ENCODE results near the gene TMEM123. TPM values are rescaled to one million over a fixed set of nuclear protein-coding genes. Genes with fewer than 3 reads are reported as not detected.

The TMEM123 gene
- total and polyA plus RNA-seq, 5 experiments from 2014 or later: 484 to 988 (median 746) TPM

GRCh38 chr11:102430158-102430836 is 22.3 kb downstream of the TMEM123 start:
- H3K4me3 Mint-ChIP-seq: peak overlapping the region; percentile 19 to 75 (median 54)
- H3K36me3 Mint-ChIP-seq: peaks cover 18 to 76% (median 35%) of the 10 kb centered on the region in 3 donors
- H3K27me3 Mint-ChIP-seq: no peaks in the 10 kb centered on the region
- peak overlapping the region; percentile 74 to 92 (median 88) for H3K27ac Mint-ChIP-seq
- peaks cover 0 to 18% (median 3%) of the 10 kb centered on the region in 9 donors for H3K9me3 Mint-ChIP-seq
- peaks cover 37 to 77% (median 73%) of the 10 kb centered on the region in 4 donors for H3K4me1 Mint-ChIP-seq
- POLR2A ChIA-PET: interaction anchor here (0.6 to 1.2 kb wide), 4 partner anchors 9 to 22 kb away, joined by 3 read pairs; no protein-coding TSS in a partner anchor
- DNase-seq (no peak), ATAC-seq (peak; percentile 59 to 64)

- Mint-ChIP-seq H3K4me1 (peaks cover 39 to 81% (median 75%) of the 10 kb centered on the region in 4 donors), H3K4me3 (peak overlapping the region in 9 of 10 donors; percentile 6 to 75 (median 64))
- POLR2A ChIA-PET: interaction anchor here (0.9 kb wide), 1 partner anchor 13 kb away, joined by 3 read pairs; no protein-coding TSS in a partner anchor
Measured at GRCh38 chr11:102429691-102430090, 22.9 kb downstream of the TMEM123 start.

GRCh38 chr11:102429226-102429625 is 23.3 kb downstream of the TMEM123 start:
- DNase-seq (no peak), ATAC-seq (no peak)
- POLR2A ChIA-PET: interaction anchor here (0.7 kb wide), 1 partner anchor 9 kb away, joined by 3 read pairs; no protein-coding TSS in a partner anchor
- H3K4me3 Mint-ChIP-seq: peak overlapping the region in 8 of 10 donors; percentile 1 to 75 (median 48)
- H3K36me3 Mint-ChIP-seq: peaks cover 11 to 78% (median 31%) of the 10 kb centered on the region in 3 donors
- H3K27me3 Mint-ChIP-seq: no peaks in the 10 kb centered on the region
- H3K27ac Mint-ChIP-seq: peak overlapping the region; percentile 74 to 92 (median 88)
- H3K9me3 Mint-ChIP-seq: peaks cover 0 to 18% (median 3%) of the 10 kb centered on the region in 9 donors
- peaks cover 38 to 83% (median 75%) of the 10 kb centered on the region in 4 donors for H3K4me1 Mint-ChIP-seq

More at GRCh38 chr11:102429691-102430090, 22.9 kb downstream of the TMEM123 start:
- H3K9me3 Mint-ChIP-seq: peaks cover 0 to 18% (median 3%) of the 10 kb centered on the region in 9 donors
- DNase-seq (no peak), ATAC-seq (peak; percentile 32 to 38)
- no peaks in the 10 kb centered on the region for H3K27me3 Mint-ChIP-seq
- peaks cover 16 to 77% (median 33%) of the 10 kb centered on the region in 3 donors for H3K36me3 Mint-ChIP-seq
- H3K27ac Mint-ChIP-seq: peak overlapping the region; percentile 74 to 92 (median 88)

- H3K9me3 Mint-ChIP-seq: peaks cover 0 to 17% (median 3%) of the 10 kb centered on the region in 9 donors
- POLR2A ChIA-PET: interaction anchor here (0.7 to 1.1 kb wide), 3 partner anchors 9 to 15 kb away, joined by 3 to 4 read pairs (median 3); no protein-coding TSS in a partner anchor
- H3K4me3 Mint-ChIP-seq: peak overlapping the region in 4 of 10 donors; percentile 5 to 75 (median 36)
- ATAC-seq (no peak), DNase-seq (no peak)
- H3K4me1 Mint-ChIP-seq: peaks cover 40 to 86% (median 77%) of the 10 kb centered on the region in 4 donors
- H3K36me3 Mint-ChIP-seq: peaks cover 11 to 73% (median 27%) of the 10 kb centered on the region in 3 donors
- H3K27ac Mint-ChIP-seq: peak overlapping the region; percentile 49 to 91 (median 86)
- no peaks in the 10 kb centered on the region for H3K27me3 Mint-ChIP-seq
Measured at GRCh38 chr11:102428696-102429095, 23.9 kb downstream of the TMEM123 start.

GRCh38 chr11:102427068-102427467 is 25.5 kb downstream of the TMEM123 start:
- peaks cover 7 to 57% (median 12%) of the 10 kb centered on the region in 3 donors for H3K36me3 Mint-ChIP-seq
- H3K27ac Mint-ChIP-seq: peak overlapping the region; percentile 16 to 97 (median 94)
- DNase-seq: no peak
- H3K4me3 Mint-ChIP-seq: peak overlapping the region in 9 of 10 donors; percentile 0 to 82 (median 68)
- no peaks in the 10 kb centered on the region for H3K27me3 Mint-ChIP-seq
- H3K9me3 Mint-ChIP-seq: peaks cover 0 to 4% (median 2%) of the 10 kb centered on the region in 9 donors
- H3K4me1 Mint-ChIP-seq: peaks cover 48 to 93% (median 86%) of the 10 kb centered on the region in 4 donors
- POLR2A ChIA-PET: interaction anchor here (1.6 to 2.6 kb wide), 2 partner anchors 11 to 40 kb away, joined by 4 to 10 read pairs; no protein-coding TSS in a partner anchor
- no peak for ATAC-seq

- peaks cover 2 to 52% (median 7%) of the 10 kb centered on the region in 3 donors for H3K36me3 Mint-ChIP-seq
- POLR2A ChIA-PET: interaction anchor here (1.0 to 2.6 kb wide), 3 partner anchors 10 to 40 kb away, joined by 3 to 10 read pairs (median 4); no protein-coding TSS in a partner anchor
- no peak for ATAC-seq
- H3K4me3 Mint-ChIP-seq: peak overlapping the region in 6 of 10 donors; percentile 38 to 82 (median 66)
- H3K27me3 Mint-ChIP-seq: no peaks in the 10 kb centered on the region
- H3K27ac Mint-ChIP-seq: peak overlapping the region; percentile 51 to 97 (median 94)
- peaks cover 50 to 93% (median 86%) of the 10 kb centered on the region in 4 donors for H3K4me1 Mint-ChIP-seq
- no peak for DNase-seq
- no peaks in the 10 kb centered on the region for H3K9me3 Mint-ChIP-seq
Measured at GRCh38 chr11:102426570-102426969, 26.0 kb downstream of the TMEM123 start.

GRCh38 chr11:102426000-102426399 is 26.6 kb downstream of the TMEM123 start:
- ATAC-seq (no peak), DNase-seq (no peak)
- peaks cover 0 to 52% (median 3%) of the 10 kb centered on the region in 3 donors for H3K36me3 Mint-ChIP-seq
- H3K27ac Mint-ChIP-seq: peak overlapping the region; percentile 5 to 94 (median 82)
- H3K9me3 Mint-ChIP-seq: no peaks in the 10 kb centered on the region
- no peaks in the 10 kb centered on the region for H3K27me3 Mint-ChIP-seq
- H3K4me3 Mint-ChIP-seq: peak overlapping the region in 7 of 10 donors; percentile 5 to 50 (median 27)
- H3K4me1 Mint-ChIP-seq: peaks cover 51 to 93% (median 87%) of the 10 kb centered on the region in 4 donors
- POLR2A ChIA-PET: interaction anchor here (0.7 to 2.6 kb wide), 6 partner anchors 9 to 41 kb away, joined by 3 to 10 read pairs (median 6); no protein-coding TSS in a partner anchor

- DNase-seq (no peak), ATAC-seq (no peak)
- Mint-ChIP-seq H3K27ac (peak overlapping the region in 9 of 10 donors; percentile 53 to 94 (median 74)), H3K9me3 (no peaks in the 10 kb centered on the region), H3K4me1 (peaks cover 38 to 93% (median 86%) of the 10 kb centered on the region in 4 donors), H3K36me3 (peaks cover 0 to 40% (median 7%) of the 10 kb centered on the region in 3 donors), H3K27me3 (no peaks in the 10 kb centered on the region), H3K4me3 (peak overlapping the region in 3 of 10 donors; percentile 12 to 54 (median 22))
- POLR2A ChIA-PET: interaction anchor here (0.7 to 1.5 kb wide), 3 partner anchors 28 to 33 kb away, joined by 4 to 10 read pairs (median 4); no protein-coding TSS in a partner anchor
Measured at GRCh38 chr11:102423936-102424335, 28.6 kb downstream of the TMEM123 start.

GRCh38 chr11:102422817-102423712 is 29.5 kb downstream of the TMEM123 start:
- DNase-seq (peak in 3 of 10 donors; percentile 22 to 46 (median 29)), ATAC-seq (peak; percentile 63 to 66)
- peak overlapping the region; percentile 7 to 71 (median 52) for H3K4me3 Mint-ChIP-seq
- H3K27ac Mint-ChIP-seq: peak overlapping the region; percentile 24 to 94 (median 80)
- H3K4me1 Mint-ChIP-seq: peaks cover 41 to 96% (median 90%) of the 10 kb centered on the region in 4 donors
- POLR2A ChIA-PET: interaction anchor here (0.7 to 1.5 kb wide), 9 partner anchors 10 to 32 kb away, joined by 3 to 10 read pairs (median 4); no protein-coding TSS in a partner anchor
- H3K9me3 Mint-ChIP-seq: no peaks in the 10 kb centered on the region
- peaks cover 0 to 44% (median 11%) of the 10 kb centered on the region in 3 donors for H3K36me3 Mint-ChIP-seq
- no peaks in the 10 kb centered on the region for H3K27me3 Mint-ChIP-seq

GRCh38 chr11:102421261-102421660 is 31.3 kb downstream of the TMEM123 start:
- Mint-ChIP-seq H3K4me1 (peaks cover 48 to 98% (median 96%) of the 10 kb centered on the region in 4 donors), H3K36me3 (peaks cover 0 to 39% (median 11%) of the 10 kb centered on the region in 3 donors), H3K9me3 (peaks cover 0 to 7% (median 0%) of the 10 kb centered on the region in 9 donors), H3K27ac (peak overlapping the region; percentile 7 to 94 (median 85)), H3K27me3 (no peaks in the 10 kb centered on the region), H3K4me3 (peak overlapping the region in 8 of 10 donors; percentile 19 to 70 (median 51))
- POLR2A ChIA-PET: interaction anchor here (0.6 to 2.3 kb wide), 7 partner anchors 9 to 57 kb away, joined by 3 to 10 read pairs (median 4); no protein-coding TSS in a partner anchor
- peak in 4 of 10 donors; percentile 33 to 64 (median 48) for DNase-seq
- peak; percentile 45 to 65 for ATAC-seq

- POLR2A ChIA-PET: interaction anchor here (0.6 to 2.3 kb wide), 6 partner anchors 15 to 57 kb away, joined by 3 to 10 read pairs (median 5); no protein-coding TSS in a partner anchor
Measured at GRCh38 chr11:102420547-102420946, 32.0 kb downstream of the TMEM123 start.

More at GRCh38 chr11:102420547-102420946, 32.0 kb downstream of the TMEM123 start:
- ATAC-seq: no peak
- H3K9me3 Mint-ChIP-seq: peaks cover 0 to 10% (median 0%) of the 10 kb centered on the region in 9 donors
- no peak for DNase-seq
- peak overlapping the region in 9 of 10 donors; percentile 60 to 94 (median 77) for H3K27ac Mint-ChIP-seq
- H3K27me3 Mint-ChIP-seq: no peaks in the 10 kb centered on the region
- H3K4me3 Mint-ChIP-seq: peak overlapping the region in 8 of 10 donors; percentile 11 to 54 (median 43)
- H3K36me3 Mint-ChIP-seq: peaks cover 0 to 34% (median 13%) of the 10 kb centered on the region in 3 donors
- peaks cover 48 to 98% (median 95%) of the 10 kb centered on the region in 4 donors for H3K4me1 Mint-ChIP-seq

Data from naive thymus-derived CD8-positive, alpha-beta T cell (primary cell).